K562 (cell line): ENCODE data around the gene TMEM170A. TPM values are rescaled to one million over a fixed set of nuclear protein-coding genes. Genes with fewer than 3 reads are reported as not detected.

ENCODE experiments used
- ATAC-seq: fragments of 200-7000 bp; cut with Tn5 transposase; 3 replicates; pipeline ENCODE4 v1.9.1; 2020; ENCODE audit warnings: moderate library complexity
- BruUV-seq: library from RNA; stranded (reverse); fragments of 400-500 nt; replicated peaks from 2 replicates; lab custom pipeline; 2021; lab: Mats Ljungman, UMichigan
- CTCF ChIA-PET: fragments of 300-600 bp; formaldehyde crosslinking; extraction: SDS; loops from one replicate; lab custom pipeline; 2021; ENCODE audit warnings: low intra/inter-chr PET ratio; lab: Yijun Ruan, JAX
- POLR2A ChIA-PET: fragments of 300-600, 350-650 bp; sonication (Branson Sonifier 250); formaldehyde crosslinking; extraction: SDS; loops from one replicate; lab custom pipeline; 2021; ENCODE audit warnings: antibody characterized with exemption, inconsistent platforms; lab: Yijun Ruan, JAX
- DNase-seq, 4 experiments: peaks; one replicate each; pipeline versions ENCODE4 v3.0.0 to v3.0.0-alpha.2; 2011 to 2018; ENCODE audit warnings: low spot score in 3 of 4, mixed read lengths in 3 of 4; ENCODE audit errors: extremely low read depth in 1 of 4
- FAIRE-seq: peaks from 2 replicates; lab custom pipeline; 2011; peaks lifted over from hg19 to GRCh38; lab: Jason Lieb, UNC
- H2AFZ ChIP-seq: 2 replicates; pipeline ENCODE4 v1.6.0; 2011; ENCODE audit warnings: low read depth, low read length, control low read depth, inconsistent platforms
- H3K27ac ChIP-seq: fragments of 200-600 bp; 3 replicates; pipeline ENCODE4 v1.8.0; 2011; ENCODE audit warnings: low read depth, mild to moderate bottlenecking, control low read depth, inconsistent platforms, low read length, moderate library complexity, mixed read lengths; ENCODE audit errors: extremely low read depth
- H3K27me3 ChIP-seq, 2 experiments: fragments of 300-600 bp in 1 of 2; 2 replicates in 1 of 2; 3 replicates in 1 of 2; pipeline versions ENCODE4 v1.6.0 to v1.8.0; 2011; ENCODE audit warnings: inconsistent platforms in 2 of 2, low read length in 2 of 2, mild to moderate bottlenecking in 1 of 2, mixed read lengths in 1 of 2, moderate library complexity in 1 of 2; ENCODE audit not compliant: control insufficient read depth in 2 of 2, insufficient read depth in 2 of 2
- H3K36me3 ChIP-seq: fragments of 300-600 bp; 3 replicates; pipeline ENCODE4 v1.8.0; 2011; ENCODE audit warnings: mild to moderate bottlenecking, low read length, inconsistent platforms; ENCODE audit not compliant: control insufficient read depth, insufficient read depth
- H3K4me1 ChIP-seq, 2 experiments: fragments of 200-600 bp in 1 of 2; replicated peaks in 1 of 2; 2 replicates in 1 of 2; 3 replicates in 1 of 2; pipeline versions ENCODE4 v1.5.1 to v1.8.0; 2011; ENCODE audit warnings: inconsistent platforms in 2 of 2, low read length in 2 of 2, mild to moderate bottlenecking in 1 of 2, mixed read lengths in 1 of 2, moderate library complexity in 1 of 2; ENCODE audit not compliant: control insufficient read depth in 2 of 2, insufficient read depth in 2 of 2
- H3K4me2 ChIP-seq: 2 replicates; pipeline ENCODE4 v1.6.1; 2011; ENCODE audit warnings: low read length, control low read depth, inconsistent platforms, mixed read lengths; ENCODE audit not compliant: insufficient read depth
- H3K4me3 ChIP-seq: fragments of 200-600 bp; sonication (generic), shearing (Covaris generic); 2 replicates; pipeline ENCODE4 v1.5.1; 2016; ENCODE audit warnings: control low read depth, inconsistent platforms
- H3K79me2 ChIP-seq: fragments of 200-600 bp; 3 replicates; pipeline ENCODE4 v1.8.0; 2011; ENCODE audit warnings: low read length, inconsistent platforms; ENCODE audit not compliant: control insufficient read depth, insufficient read depth
- H3K9ac ChIP-seq, 2 experiments: 2 replicates each; pipeline versions ENCODE4 v1.6.0 to v1.6.1; 2011; ENCODE audit warnings: low read depth in 2 of 2, low read length in 2 of 2, control low read depth in 1 of 2, inconsistent platforms in 1 of 2, mild to moderate bottlenecking in 1 of 2, mixed read lengths in 1 of 2; ENCODE audit not compliant: insufficient read depth in 1 of 2
- H3K9me1 ChIP-seq: one replicate; pipeline ENCODE4 v1.6.0; 2011; ENCODE audit warnings: inconsistent platforms, mild to moderate bottlenecking, low read length, moderate library complexity; ENCODE audit not compliant: control insufficient read depth, insufficient read depth
- H3K9me3 ChIP-seq: replicated peaks from 2 replicates; pipeline ENCODE4 v1.5.1; 2011; ENCODE audit warnings: low read depth, low read length, inconsistent platforms; ENCODE audit not compliant: control insufficient read depth, insufficient read depth
- H4K20me1 ChIP-seq: replicated peaks from 2 replicates; pipeline ENCODE4 v1.6.1; 2011; ENCODE audit warnings: low read length, inconsistent platforms, mixed read lengths; ENCODE audit not compliant: control insufficient read depth, insufficient read depth
- CHCHD3 ChIP-seq: fragments of 250-450 bp; sonication (Bioruptor Pico); IDR thresholded peaks from 2 replicates; pipeline ENCODE4 v2.1.2; 2022; ENCODE audit warnings: mild to moderate bottlenecking
- FOSL1 ChIP-seq: fragments of 200-800 bp; sonication (Bioruptor generic); conservative IDR thresholded peaks from 2 replicates; pipeline ENCODE4 v1.6.1; 2016; ENCODE audit warnings: missing genetic modification characterization, missing compliant biosample characterization
- HCFC1 ChIP-seq: IDR thresholded peaks from 2 replicates; pipeline ENCODE4 v1.6.1; 2012; ENCODE audit warnings: low read depth, low read length, improper control_type of control experiment
- HEY1 ChIP-seq: fragments of 250-450 bp; sonication (Bioruptor Pico); IDR thresholded peaks from 2 replicates; pipeline ENCODE4 v1.5.0; 2020; ENCODE audit warnings: mild to moderate bottlenecking, moderate library complexity, borderline replicate concordance
- MLX ChIP-seq, 2 experiments: fragments of 450-650 bp in 1 of 2; sonication (generic) in 1 of 2; formaldehyde crosslinking; conservative IDR thresholded peaks; 2 replicates each; pipeline versions ENCODE4 v1.4.0 to v1.8.1; 2020 to 2022; ENCODE audit warnings: mild to moderate bottlenecking in 1 of 2, missing genetic modification reagents in 1 of 2
- MYBL2 ChIP-seq, 2 experiments: fragments of 450-650 bp in 1 of 2; sonication (generic) in 1 of 2; formaldehyde crosslinking in 1 of 2; IDR thresholded peaks; 2 replicates each; pipeline versions ENCODE4 v1.6.1 to v1.8.1; 2017 to 2022; ENCODE audit warnings: borderline replicate concordance in 1 of 2, inconsistent platforms in 1 of 2, low read depth in 1 of 2, mild to moderate bottlenecking in 1 of 2, missing genetic modification reagents in 1 of 2, moderate library complexity in 1 of 2
- NFIC ChIP-seq: fragments of 450-650 bp; IDR thresholded peaks from 2 replicates; pipeline ENCODE4 v1.6.1; 2017; ENCODE audit warnings: mild to moderate bottlenecking, inconsistent platforms
- PHF8 ChIP-seq: fragments of 200-600 bp; sonication (generic); IDR thresholded peaks from 2 replicates; pipeline ENCODE4 v1.6.1; 2012; ENCODE audit warnings: mixed run types, mild to moderate bottlenecking, inconsistent platforms, low read length, moderate library complexity, borderline replicate concordance
- RAD21 ChIP-seq, 2 experiments: fragments of 250-450 bp in 1 of 2; fragments of 450-650 bp in 1 of 2; sonication (Bioruptor Pico) in 1 of 2; formaldehyde crosslinking in 1 of 2; IDR thresholded peaks in 1 of 2; conservative IDR thresholded peaks in 1 of 2; 2 replicates each; pipeline versions ENCODE4 v1.4.0 to v1.8.0; 2020 to 2022; ENCODE audit warnings: mild to moderate bottlenecking in 2 of 2, moderate library complexity in 1 of 2
- TRIM25 ChIP-seq: fragments of 450-650 bp; IDR thresholded peaks from 2 replicates; pipeline ENCODE4 v1.7.0; 2016; ENCODE audit warnings: borderline replicate concordance
- ZEB2 ChIP-seq: fragments of 450-650 bp; IDR thresholded peaks from 2 replicates; pipeline ENCODE4 v1.6.1; 2016
- ZNF3 ChIP-seq: fragments of 250-450 bp; sonication (Bioruptor Pico); IDR thresholded peaks from 2 replicates; pipeline ENCODE4 v1.5.0; 2021; ENCODE audit warnings: mild to moderate bottlenecking, moderate library complexity
- WGBS: fragments of 100-300 bp; shearing (Covaris generic); methylation state at CpG from one replicate; pipeline ENCODE4 v1.1.6; 2016; ENCODE audit warnings: low coverage, mixed read lengths; ENCODE audit not compliant: insufficient coverage; ENCODE audit errors: missing lambda C conversion rate; 5-methylcytosine and 5-hydroxymethylcytosine counted together
- in situ Hi-C: fragments of 300-500 bp; cut with MboI; formaldehyde crosslinking; loops from 4 replicates; pipeline ENCODE4 v1.15.0; 2018; ENCODE audit warnings: inconsistent platforms, mixed read lengths
- intact Hi-C: fragments of 100-400 bp; cut with micrococcal nuclease; formaldehyde crosslinking; loops from 2 replicates; pipeline ENCODE4 v1.14.2; 2022
- polyA plus RNA-seq, 8 experiments: library from polyadenylated mRNA; depleted of rRNA in 4 of 8; stranded (reverse) in 5 of 8; unstranded in 3 of 8; fragments of >200 nt; fragmentation: Nextera tagmentation in 2 of 8; fragmentation: Illumina TruSeq in 1 of 8; extraction: Ambion mirVana in 2 of 8; extraction: Trizol in 1 of 8; gene quantifications; 2 replicates each; pipeline versions ENCODE4 v1.2.1 to v1.2.3, GENCODE V29; 2011 to 2014; ENCODE audit warnings: inconsistent platforms in 1 of 8, missing spikeins in 1 of 8
- total RNA-seq, 7 experiments: library from RNA; depleted of rRNA in 6 of 7; stranded (reverse); fragments of >200 nt in 6 of 7; fragmentation: Illumina TruSeq in 2 of 7; extraction: Trizol in 2 of 7; gene quantifications; 2 replicates each; pipeline versions ENCODE4 v1.2.1 to v1.2.3, GENCODE V29; 2011 to 2021; ENCODE audit warnings: low replicate concordance in 1 of 7

TMEM170A gene
- total and polyA plus RNA-seq, 9 of the 15 experiments (the other 6 are each of a cell fraction or from before 2014, with no cell fraction given) = 6.1 to 30.2 (median 15.0) TPM

GRCh38 chr16:75482434-75483205 is 18.1 kb upstream of the TMEM170A start:
- peaks cover 0 to 9% of the 10 kb centered on the region in 2 experiments; a peak in 2 of 5 replicates for H3K4me1 ChIP-seq
- in situ Hi-C loops = no loop called here

DNA sequence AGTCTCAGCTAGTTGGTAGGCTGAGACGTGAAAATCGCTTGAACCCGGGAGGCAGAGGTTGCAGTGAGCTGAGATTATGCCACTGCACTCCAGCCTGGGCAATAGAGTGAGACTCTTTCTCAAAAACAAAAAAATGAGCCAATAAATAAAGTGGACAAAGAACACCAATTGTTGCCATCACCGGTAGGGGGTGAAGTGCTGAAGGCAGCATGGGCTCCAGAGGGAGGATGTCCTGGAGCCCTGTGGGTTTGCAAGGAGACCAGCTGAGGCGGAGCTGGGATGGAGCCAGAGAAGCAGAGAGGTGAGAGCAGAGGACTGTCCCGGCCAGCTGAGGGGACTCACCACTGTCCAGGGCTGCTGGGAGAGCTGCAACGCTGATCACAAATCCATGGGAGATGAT is 17.0 kb upstream of the TMEM170A start:
- in situ Hi-C loops (no loop called here), intact Hi-C loops (no loop called here)
- Histone ChIP-seq H3K4me2 (no peak overlapping the region), H3K36me3 (no peaks in the 10 kb centered on the region), H2AFZ (no peak overlapping the region), H3K4me1 (peaks cover 0 to 9% of the 10 kb centered on the region in 2 experiments; a peak in 2 of 5 replicates), H3K27me3 (peaks cover 16 to 63% of the 10 kb centered on the region in 2 experiments; a peak in 4 of 5 replicates), H3K4me3 (no peak overlapping the region), H3K9ac (no peak overlapping the region), H3K27ac (no peak overlapping the region), H4K20me1 (no peaks in the 10 kb centered on the region; the same call in 1 of the 2 replicates), H3K9me3 (no peaks in the 10 kb centered on the region), H3K79me2 (no peaks in the 10 kb centered on the region), H3K9me1 (no peaks in the 10 kb centered on the region)
- BruUV-seq = no TSS peak
- no peak for FAIRE-seq
- ATAC-seq = peak; percentile 77
- POLR2A ChIA-PET = interaction anchor here (0.8 kb wide), 1 partner anchor 32 kb away, joined by 3 read pairs; no protein-coding TSS in a partner anchor
- DNase-seq = peak in 3 of 4 experiments; percentile 25 to 41 (median 41)
- CTCF ChIA-PET = no interaction called here
- under 1% methylated on average over 7 of the region's 7 CpGs for WGBS
- TF ChIP-seq HEY1 (CRISPR knock-in tag) = no peak
- TF ChIP-seq MYBL2 (IDR thresholded peaks at IDR 0.05; ENCODE audit: low read depth) = no peak
- TF ChIP-seq MYBL2 (CRISPR knock-in tag; IDR thresholded peaks at IDR 0.05; ENCODE audit: borderline replicate concordance) = no peak
- TF ChIP-seq ZNF3 (CRISPR knock-in tag) = no peak
- TF ChIP-seq HCFC1 = no peak
- no peak for TF ChIP-seq CHCHD3 (CRISPR knock-in tag)
- TF ChIP-seq RAD21 (CRISPR knock-in tag; conservative IDR thresholded peaks at IDR 0.05 in 1 of 2, IDR thresholded peaks at IDR 0.05 in 1 of 2) = peak in 1 of 2 experiments; percentile 50; a peak in 2 of 4 replicates
- no peak for TF ChIP-seq MLX (CRISPR knock-in tag; conservative IDR thresholded peaks at IDR 0.05)
- TF ChIP-seq ZEB2 = no peak
- no peak for TF ChIP-seq TRIM25
- TF ChIP-seq PHF8 = no peak

More at GRCh38 chr16:75482434-75483205, 18.1 kb upstream of the TMEM170A start:
- BruUV-seq = no TSS peak
- 3% methylated on average over 13 of the region's 14 CpGs for WGBS
- no peak overlapping the region for H3K9ac ChIP-seq
- no peaks in the 10 kb centered on the region for H4K20me1 ChIP-seq
- no peak overlapping the region for H3K27ac ChIP-seq
- no peak overlapping the region for H2AFZ ChIP-seq
- H3K27me3 ChIP-seq = peaks cover 8 to 65% of the 10 kb centered on the region in 2 experiments; a peak in 4 of 5 replicates
- ChIA-PET POLR2A (no interaction called here), CTCF (no interaction called here)
- no peak for TF ChIP-seq FOSL1 (tag)
- peak; percentile 73 for TF ChIP-seq NFIC
- intact Hi-C loops = no loop called here
- no peaks in the 10 kb centered on the region for H3K36me3 ChIP-seq
- no peak overlapping the region for H3K4me3 ChIP-seq
- H3K9me1 ChIP-seq = no peaks in the 10 kb centered on the region
- H3K4me2 ChIP-seq = no peak overlapping the region
- ATAC-seq = no peak
- no peaks in the 10 kb centered on the region for H3K9me3 ChIP-seq
- no peaks in the 10 kb centered on the region for H3K79me2 ChIP-seq
- no peak for DNase-seq
- FAIRE-seq = no peak
